ENCODE measurements around the gene PPP1CB. TPM values are rescaled to one million over a fixed set of nuclear protein-coding genes. Genes with fewer than 3 reads are reported as not detected.

PPP1CB gene
- total and polyA plus RNA-seq, 8 donors, result 72.5 to 458 (median 204) TPM

- H3K4me1 ChIP-seq, result peaks cover 0 to 34% (median 16%) of the 10 kb centered on the region in 4 donors
- H3K4me3 ChIP-seq, result no peak overlapping the region
- peaks cover 0 to 7% (median 0%) of the 10 kb centered on the region in 4 donors for H3K9me3 ChIP-seq
- no peaks in the 10 kb centered on the region for H3K27me3 ChIP-seq
- TF ChIP-seq EP300 (IDR thresholded peaks at IDR 0.05) (no peak), POLR2AphosphoS5 (IDR thresholded peaks at IDR 0.05) (no peak), CTCF (IDR thresholded peaks at IDR 0.05) (no peak), POLR2A (IDR thresholded peaks at IDR 0.05) (no peak)
- WGBS, 5 donors, result 89 to 97% (median 93%) methylated on average over 4 of the region's 4 CpGs
- H3K36me3 ChIP-seq, result no peaks in the 10 kb centered on the region
- H3K27ac ChIP-seq, result no peak overlapping the region
- intact Hi-C loops (cut with DNase I; ENCODE audit: low total_unique reads), result no loop called here
- no peak for DNase-seq
Measured at GRCh38 chr2:28704621-28705020, 47.0 kb upstream of the PPP1CB start.

GRCh38 chr2:28705751-28706440, 45.7 kb upstream of the PPP1CB start:
- H3K27ac ChIP-seq, result no peak overlapping the region
- 91 to 96% (median 94%) methylated on average over 4 of the region's 4 CpGs for WGBS, 5 donors
- no peak overlapping the region for H3K4me3 ChIP-seq
- H3K36me3 ChIP-seq, result no peaks in the 10 kb centered on the region
- H3K9me3 ChIP-seq, result peaks cover 0 to 7% (median 0%) of the 10 kb centered on the region in 4 donors
- TF ChIP-seq POLR2AphosphoS5 (IDR thresholded peaks at IDR 0.05), result no peak
- TF ChIP-seq CTCF (IDR thresholded peaks at IDR 0.05), result no peak
- no peak for TF ChIP-seq POLR2A (IDR thresholded peaks at IDR 0.05)
- no peak for TF ChIP-seq EP300 (IDR thresholded peaks at IDR 0.05)
- DNase-seq, result no peak
- H3K27me3 ChIP-seq, result no peaks in the 10 kb centered on the region
- H3K4me1 ChIP-seq, result peaks cover 0 to 34% (median 17%) of the 10 kb centered on the region in 4 donors
- intact Hi-C loops (cut with DNase I; ENCODE audit: low total_unique reads), result no loop called here

GRCh38 chr2:28707592-28707991, 44.0 kb upstream of the PPP1CB start:
- Histone ChIP-seq H3K4me3 (no peak overlapping the region), H3K27me3 (no peaks in the 10 kb centered on the region), H3K9me3 (peaks cover 0 to 7% (median 0%) of the 10 kb centered on the region in 4 donors), H3K27ac (peak overlapping the region in 1 of 5 donors; percentile 31), H3K36me3 (no peaks in the 10 kb centered on the region), H3K4me1 (peaks cover 0 to 26% (median 17%) of the 10 kb centered on the region in 4 donors)
- intact Hi-C loops (cut with DNase I; ENCODE audit: low total_unique reads), result no loop called here
- 31 to 58% (median 33%) methylated on average over 1 of the region's 1 CpG for WGBS, 5 donors
- TF ChIP-seq POLR2AphosphoS5 (IDR thresholded peaks at IDR 0.05), result no peak
- TF ChIP-seq CTCF (IDR thresholded peaks at IDR 0.05), result no peak
- no peak for TF ChIP-seq EP300 (IDR thresholded peaks at IDR 0.05)
- no peak for TF ChIP-seq POLR2A (IDR thresholded peaks at IDR 0.05)
- DNase-seq, result peak in 1 of 2 donors; percentile 50

GRCh38 chr2:28709101-28709500, 42.5 kb upstream of the PPP1CB start:
- Histone ChIP-seq H3K27me3 (no peaks in the 10 kb centered on the region), H3K4me3 (no peak overlapping the region), H3K36me3 (no peaks in the 10 kb centered on the region), H3K4me1 (peaks cover 0 to 26% (median 16%) of the 10 kb centered on the region in 4 donors), H3K9me3 (peaks cover 0 to 7% (median 0%) of the 10 kb centered on the region in 4 donors), H3K27ac (peak overlapping the region in 3 of 5 donors; percentile 15 to 58 (median 51))
- peak; percentile 31 to 75 for DNase-seq
- intact Hi-C loops (cut with DNase I; ENCODE audit: low total_unique reads), result no loop called here
- 54 to 64% (median 57%) methylated on average over 8 of the region's 8 CpGs for WGBS, 5 donors
- TF ChIP-seq CTCF (IDR thresholded peaks at IDR 0.05) (no peak), POLR2A (IDR thresholded peaks at IDR 0.05) (no peak), POLR2AphosphoS5 (IDR thresholded peaks at IDR 0.05) (peak in 2 of 3 donors; percentile 26 to 38), EP300 (IDR thresholded peaks at IDR 0.05) (no peak)
